Activated T-helper 1 cell treated with anti-CD3 and anti-CD28 coated beads, Interleukin-12 subunit alpha, Interleukin-12 subunit beta, Interleukin-2, Interleukin-4 antibody, amounts not matched to agents 30 ng/mL and 10 ng/mL and 1 ng/mL, durations not matched to agents 14 hours and 24 hours and 36 hours (primary cell): ENCODE data around the gene KRTAP12-3. TPM values are rescaled to one million over a fixed set of nuclear protein-coding genes. Genes with fewer than 3 reads are reported as not detected.
"Not testable (repeated sequence)": the region's sequence is repeated elsewhere in the genome, so short reads cannot be mapped to it uniquely, and the experiment has no call there.

Experiments
- DNase-seq: peaks from one replicate; pipeline ENCODE4 v3.0.0; 2021; ENCODE audit warnings: low spot score
- H3K27ac Mint-ChIP-seq: one replicate; pipeline ENCODE4 v1.8.0; 2021; ENCODE audit warnings: mild to moderate bottlenecking, mixed read lengths
- H3K27me3 Mint-ChIP-seq: one replicate; pipeline ENCODE4 v1.8.0; 2022; ENCODE audit warnings: mild to moderate bottlenecking, moderate library complexity, mixed read lengths; ENCODE audit not compliant: insufficient read depth
- H3K36me3 Mint-ChIP-seq: one replicate; pipeline ENCODE4 v1.8.0; 2021; ENCODE audit warnings: low read depth, mixed read lengths
- H3K4me1 Mint-ChIP-seq: one replicate; pipeline ENCODE4 v1.8.0; 2021; ENCODE audit warnings: low read depth, mixed read lengths
- H3K4me3 Mint-ChIP-seq: one replicate; pipeline ENCODE4 v1.8.0; 2021; ENCODE audit warnings: mild to moderate bottlenecking, moderate library complexity, mixed read lengths
- H3K9me3 Mint-ChIP-seq: one replicate; pipeline ENCODE4 v1.8.0; 2021; ENCODE audit warnings: mixed read lengths
- intact Hi-C: fragments of 100-400 bp; cut with micrococcal nuclease; formaldehyde crosslinking; loops from one replicate; pipeline ENCODE4 v1.15.1; 2024
- total RNA-seq: library from RNA; stranded (reverse); gene quantifications from 2 replicates; pipeline ENCODE4 v1.2.3, GENCODE V29; 2022

KRTAP12-3 gene, protein sequence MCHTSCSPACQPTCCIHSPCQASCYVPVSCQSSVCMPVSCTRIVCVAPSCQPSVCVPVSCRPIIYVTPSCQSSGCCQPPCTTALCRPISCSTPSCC
- total RNA-seq = not detected in 2 replicates

DNA sequence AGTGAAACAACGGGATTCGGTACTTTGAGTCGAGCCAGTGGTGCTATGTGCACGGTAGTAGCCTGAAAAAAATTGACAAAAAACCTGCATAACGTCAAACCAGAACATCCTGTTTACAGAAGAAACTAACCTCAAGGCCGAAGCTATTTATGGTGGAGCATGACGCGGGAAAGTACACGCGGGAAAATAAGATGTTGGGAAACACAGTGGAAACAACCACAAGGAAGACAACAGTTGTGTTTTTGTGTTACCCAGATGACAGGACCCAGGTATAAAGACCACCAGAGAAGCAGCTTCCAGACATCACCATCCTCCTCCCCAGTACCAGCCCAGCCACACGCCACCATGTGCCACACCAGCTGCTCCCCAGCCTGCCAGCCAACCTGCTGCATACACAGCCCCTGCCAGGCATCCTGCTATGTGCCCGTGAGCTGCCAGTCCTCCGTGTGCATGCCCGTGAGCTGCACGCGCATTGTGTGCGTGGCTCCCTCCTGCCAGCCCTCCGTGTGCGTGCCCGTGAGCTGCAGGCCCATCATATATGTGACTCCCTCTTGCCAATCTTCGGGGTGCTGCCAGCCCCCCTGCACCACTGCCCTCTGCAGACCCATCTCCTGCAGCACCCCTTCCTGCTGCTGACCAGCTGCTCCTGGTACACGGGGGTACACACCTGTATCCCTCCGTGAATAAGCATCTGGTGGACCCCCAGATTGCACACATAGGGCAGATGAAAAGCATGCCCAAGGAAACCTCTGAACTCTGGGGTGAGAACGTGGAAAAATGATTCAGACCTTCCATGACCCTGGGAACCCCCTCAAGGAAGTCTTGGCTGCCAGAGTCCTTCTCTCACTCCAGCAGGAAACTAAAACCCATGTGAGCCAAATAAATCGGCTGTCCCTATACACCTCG, at the start of gene KRTAP12-3:
Gene KRTAP12-3, plus strand, starts transcription at position 298 of the 906 bp plus-strand sequence. Its CDS starts 48 bp downstream, at position 346.
- Mint-ChIP-seq H3K4me3 (peak within 1 kb of the TSS; percentile 47), H3K9me3 (peaks cover 58% of the 10 kb centered on the region), H3K36me3 (peaks cover 35% of the 10 kb centered on the region), H3K27me3 (peaks cover 6% of the 10 kb centered on the region), H3K4me1 (peaks cover 63% of the 10 kb centered on the region), H3K27ac (peak within 1 kb of the TSS; percentile 95)
- peak; percentile 52 for DNase-seq
- intact Hi-C loops = loop anchor here (5.0 kb wide), 3 partner anchors 41 to 269 kb away; no protein-coding TSS in a partner anchor

DNA sequence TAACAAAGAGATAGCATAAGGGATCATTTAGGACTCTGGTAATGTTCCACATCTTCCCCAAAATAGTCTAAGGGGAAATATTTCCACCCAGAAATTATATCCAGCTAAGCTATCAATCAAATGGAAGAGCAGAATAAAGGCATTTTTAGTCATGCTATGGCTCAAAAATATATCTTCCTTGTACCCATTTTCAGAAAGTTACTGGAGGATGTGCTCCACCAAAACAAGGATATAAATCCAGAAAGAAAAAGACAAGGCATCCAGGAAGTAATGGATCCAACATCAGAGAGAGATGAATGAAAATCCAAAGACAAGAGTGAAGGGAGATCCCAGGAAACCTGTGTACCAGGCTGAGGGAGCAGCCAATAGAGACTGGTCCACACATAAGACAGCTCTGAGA, 48.5 kb upstream of the KRTAP12-3 start:
- Mint-ChIP-seq H3K27ac (no peak overlapping the region), H3K36me3 (peaks cover 5% of the 10 kb centered on the region), H3K4me3 (no peak overlapping the region), H3K9me3 (peaks cover 42% of the 10 kb centered on the region), H3K27me3 (peaks cover 14% of the 10 kb centered on the region), H3K4me1 (no peaks in the 10 kb centered on the region)
- DNase-seq = no peak
- intact Hi-C loops = no loop called here

DNA sequence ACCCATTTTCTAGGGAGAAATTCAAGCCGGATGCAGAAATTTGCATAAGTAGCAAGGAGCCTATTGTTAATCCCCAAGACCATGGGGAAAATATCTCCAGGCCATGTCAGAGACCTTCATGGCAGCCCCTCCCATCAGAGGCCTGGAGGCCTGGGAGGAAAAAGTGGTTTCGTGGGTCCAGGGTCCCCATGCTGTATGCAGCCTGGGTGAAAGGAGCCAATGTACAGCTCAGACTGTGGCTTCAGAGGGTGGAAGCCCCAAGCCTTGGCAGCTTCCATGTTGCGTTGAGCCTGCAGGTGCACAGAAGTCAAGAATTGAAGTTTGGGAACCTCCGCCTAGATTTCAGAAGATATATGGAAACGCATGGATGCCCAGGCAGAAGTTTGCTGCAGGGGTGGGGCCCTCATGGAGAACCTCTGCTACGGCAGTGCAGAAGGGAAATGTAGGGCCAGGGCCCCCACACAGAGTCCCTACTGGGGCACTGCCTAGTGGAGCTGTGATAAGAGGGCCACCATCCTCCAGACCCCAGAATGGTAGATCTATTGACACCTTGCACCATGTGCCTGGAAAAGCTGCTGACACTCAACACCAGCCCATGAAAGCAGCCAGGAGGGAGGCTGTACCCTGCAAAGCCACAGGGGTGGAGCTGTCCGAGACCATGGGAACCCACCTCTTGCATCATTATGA, 47.4 kb upstream of the KRTAP12-3 start:
- Mint-ChIP-seq H3K9me3 (peaks cover 41% of the 10 kb centered on the region), H3K27me3 (peaks cover 10% of the 10 kb centered on the region)
- H3K4me1 Mint-ChIP-seq, H3K36me3 Mint-ChIP-seq, H3K4me3 Mint-ChIP-seq, intact Hi-C loops, DNase-seq, H3K27ac Mint-ChIP-seq: not testable (repeated sequence)

DNA sequence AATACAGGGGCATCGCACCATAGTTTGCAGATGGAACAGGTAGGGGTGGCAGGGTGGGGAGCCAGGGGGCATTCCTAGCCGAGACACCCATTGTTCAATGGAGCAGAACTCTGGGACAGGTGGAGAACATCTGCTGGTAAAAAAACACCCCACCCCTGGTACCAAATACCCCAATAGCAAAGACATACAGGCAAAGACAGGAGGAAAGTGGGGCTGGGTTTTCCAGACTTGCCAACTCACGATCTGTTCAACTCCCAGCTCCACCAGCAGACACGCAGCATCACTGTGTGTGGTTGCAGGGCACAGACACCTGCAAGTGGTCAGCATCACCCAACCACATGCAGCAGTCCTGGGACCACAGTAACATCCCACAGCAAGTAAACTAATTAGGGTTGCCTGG, 46.2 kb upstream of the KRTAP12-3 start:
- no peak overlapping the region for H3K4me3 Mint-ChIP-seq
- no peak for DNase-seq
- H3K9me3 Mint-ChIP-seq = peaks cover 41% of the 10 kb centered on the region
- intact Hi-C loops = no loop called here
- peaks cover 10% of the 10 kb centered on the region for H3K27me3 Mint-ChIP-seq
- H3K36me3 Mint-ChIP-seq = peaks cover 5% of the 10 kb centered on the region
- H3K27ac Mint-ChIP-seq = no peak overlapping the region
- peaks cover 8% of the 10 kb centered on the region for H3K4me1 Mint-ChIP-seq

DNA sequence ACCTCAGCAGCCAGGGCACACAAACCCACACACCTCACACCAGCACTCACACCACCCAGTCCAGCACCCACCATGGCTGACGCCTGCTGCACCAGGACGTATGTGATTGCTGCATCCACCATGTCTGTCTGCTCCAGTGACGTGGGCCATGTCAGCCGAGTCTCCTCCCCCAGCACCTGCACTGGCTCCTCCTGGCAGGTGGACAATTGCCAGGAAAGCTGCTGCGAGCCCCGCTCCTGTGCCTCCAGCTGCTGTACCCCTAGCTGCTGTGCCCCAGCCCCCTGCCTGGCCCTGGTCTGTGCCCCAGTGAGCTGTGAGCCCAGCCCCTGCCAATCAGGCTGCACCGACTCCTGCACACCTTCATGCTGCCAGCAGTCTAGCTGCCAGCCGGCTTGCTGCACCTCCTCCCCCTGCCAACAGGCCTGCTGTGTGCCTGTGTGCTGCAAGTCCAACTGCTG, 45.7 kb upstream of the KRTAP12-3 start, which contains the start of gene KRTAP10-8:
Gene KRTAP10-8, plus strand, starts transcription at position 51 of the 458 bp plus-strand sequence. Its CDS starts 22 bp downstream, at position 73.
- Mint-ChIP-seq H3K4me3 (no peak within 1 kb of the TSS), H3K4me1 (peaks cover 8% of the 10 kb centered on the region), H3K27ac (no peak within 1 kb of the TSS), H3K36me3 (peaks cover 5% of the 10 kb centered on the region), H3K27me3 (peaks cover 6% of the 10 kb centered on the region), H3K9me3 (peaks cover 41% of the 10 kb centered on the region)
- intact Hi-C loops = no loop called here
- DNase-seq = no peak

DNA sequence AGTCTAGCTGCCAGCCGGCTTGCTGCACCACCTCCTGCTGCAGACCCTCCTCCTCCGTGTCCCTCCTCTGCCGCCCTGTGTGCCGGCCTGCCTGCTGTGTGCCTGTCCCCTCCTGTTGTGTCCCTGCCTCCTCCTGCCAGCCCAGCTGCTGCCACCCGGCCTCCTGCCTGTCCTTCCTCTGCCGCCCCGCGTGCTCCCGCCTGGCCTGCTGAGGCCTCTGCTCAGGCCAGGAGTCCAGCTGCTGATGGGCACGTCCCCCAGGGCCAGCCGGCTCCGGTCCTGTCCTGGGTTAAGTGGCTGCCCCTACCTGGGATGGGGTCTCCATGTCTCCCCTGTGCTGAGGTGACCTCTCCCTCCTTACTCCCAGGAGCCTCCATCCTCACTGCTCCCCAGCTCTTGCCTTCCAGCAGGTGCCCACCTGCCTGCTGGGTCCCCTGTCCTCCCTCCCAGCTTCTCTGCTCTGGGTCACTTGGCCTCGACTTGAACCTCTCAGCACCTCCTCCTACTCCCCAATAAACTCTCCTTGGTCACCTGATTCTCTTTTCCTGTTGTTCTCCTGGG, 45.0 kb upstream of the KRTAP12-3 start:
- intact Hi-C loops = no loop called here
- H3K4me1 Mint-ChIP-seq = peaks cover 8% of the 10 kb centered on the region
- peaks cover 5% of the 10 kb centered on the region for H3K36me3 Mint-ChIP-seq
- H3K27me3 Mint-ChIP-seq = peaks cover 6% of the 10 kb centered on the region
- peaks cover 37% of the 10 kb centered on the region for H3K9me3 Mint-ChIP-seq
- DNase-seq = no peak
- no peak overlapping the region for H3K27ac Mint-ChIP-seq
- H3K4me3 Mint-ChIP-seq = no peak overlapping the region

DNA sequence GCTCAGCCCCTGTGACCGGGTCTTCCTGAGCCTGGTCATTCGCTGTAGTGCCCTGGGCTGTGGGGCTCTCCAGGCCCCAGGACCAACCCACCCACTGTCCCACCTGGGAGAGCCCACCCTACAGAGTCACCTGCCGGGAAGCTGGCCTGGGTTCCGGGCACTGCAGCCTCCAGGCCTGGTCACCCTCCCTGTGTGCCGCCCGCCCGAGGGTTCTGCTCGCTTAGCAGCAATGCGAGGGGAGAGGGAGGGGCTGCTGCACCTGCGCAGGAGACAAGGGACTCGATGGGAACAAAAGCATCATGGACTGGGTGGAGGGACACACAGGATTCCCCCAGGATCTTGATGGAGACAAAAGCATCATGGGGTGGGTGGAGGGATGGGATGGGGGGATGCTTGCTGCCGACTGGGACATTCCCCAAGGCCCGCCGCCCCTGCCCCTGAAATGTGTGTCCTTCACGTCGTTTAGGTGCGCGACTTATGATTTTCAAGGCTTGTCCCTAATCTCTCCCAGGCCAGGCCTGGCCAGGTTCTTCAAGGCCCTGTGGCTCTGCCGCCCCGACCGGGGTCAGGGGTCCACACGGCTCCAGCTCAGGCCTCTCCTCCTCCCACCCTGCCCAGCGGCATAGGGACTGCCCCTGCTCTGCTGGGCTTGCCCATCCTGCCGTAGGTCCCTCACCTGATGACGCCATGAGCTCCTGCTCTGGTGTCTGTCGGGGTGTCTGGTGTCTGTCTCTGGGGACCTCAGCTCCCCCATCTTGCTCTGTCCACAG, 44.2 kb upstream of the KRTAP12-3 start:
- Mint-ChIP-seq H3K36me3 (peaks cover 9% of the 10 kb centered on the region), H3K4me1 (peaks cover 15% of the 10 kb centered on the region), H3K27ac (no peak overlapping the region), H3K27me3 (peaks cover 3% of the 10 kb centered on the region), H3K9me3 (peaks cover 45% of the 10 kb centered on the region), H3K4me3 (no peak overlapping the region)
- intact Hi-C loops = no loop called here
- no peak for DNase-seq

DNA sequence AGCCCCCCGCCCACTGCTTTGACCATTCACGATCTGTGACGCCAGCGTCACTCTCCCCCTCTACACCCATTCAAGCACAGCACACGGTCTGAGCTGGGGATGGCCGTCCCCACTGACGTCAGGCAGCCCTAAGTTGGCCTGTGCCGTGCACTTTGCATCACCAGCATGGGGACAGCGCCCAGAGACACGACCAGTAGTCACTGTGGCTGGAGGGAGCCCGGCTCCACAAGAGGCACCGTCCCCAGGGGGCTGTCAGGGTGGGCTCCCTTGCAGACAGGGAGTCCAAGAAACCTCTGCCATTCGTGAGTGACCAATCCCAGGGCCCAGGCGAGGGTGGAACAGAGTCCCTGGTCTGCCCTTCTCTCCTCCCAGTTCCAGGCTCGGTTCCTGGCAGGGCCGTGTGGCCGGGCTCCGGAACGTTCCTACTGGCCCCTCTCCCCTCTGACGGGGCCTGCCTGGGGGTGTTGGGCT, 43.5 kb upstream of the KRTAP12-3 start:
- peaks cover 46% of the 10 kb centered on the region for H3K9me3 Mint-ChIP-seq
- H3K27ac Mint-ChIP-seq = no peak overlapping the region
- no peak overlapping the region for H3K4me3 Mint-ChIP-seq
- peaks cover 15% of the 10 kb centered on the region for H3K36me3 Mint-ChIP-seq
- H3K4me1 Mint-ChIP-seq = peaks cover 21% of the 10 kb centered on the region
- H3K27me3 Mint-ChIP-seq = peaks cover 3% of the 10 kb centered on the region
- intact Hi-C loops = no loop called here
- DNase-seq = no peak

DNA sequence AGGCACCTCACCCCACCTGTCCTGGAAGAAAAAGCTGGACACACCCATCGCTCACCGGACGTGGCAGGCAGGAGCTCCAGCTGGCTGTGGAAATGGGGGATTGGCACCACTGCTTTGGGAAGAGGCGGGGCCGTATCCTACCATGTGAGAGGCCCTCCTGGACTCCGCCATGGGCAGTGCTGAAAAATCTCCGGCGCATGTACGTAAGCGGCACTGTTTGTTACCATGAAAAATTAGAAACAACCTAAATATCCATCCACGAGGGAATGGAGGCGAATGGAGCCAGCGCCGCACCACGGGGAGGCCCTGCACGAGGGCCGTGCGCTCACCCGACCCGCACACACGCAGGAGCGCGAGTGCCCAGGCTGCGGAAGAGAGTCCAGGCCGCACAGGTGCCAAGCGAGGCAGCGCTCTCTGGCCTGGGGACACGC, 42.8 kb upstream of the KRTAP12-3 start:
- Mint-ChIP-seq H3K27me3 (no peaks in the 10 kb centered on the region), H3K4me1 (peaks cover 27% of the 10 kb centered on the region), H3K36me3 (peaks cover 20% of the 10 kb centered on the region), H3K27ac (no peak overlapping the region), H3K4me3 (no peak overlapping the region), H3K9me3 (peaks cover 46% of the 10 kb centered on the region)
- no peak for DNase-seq
- intact Hi-C loops = loop anchor here (5.0 kb wide), 1 partner anchor 42 kb away; the partner anchor contains the start of gene KRTAP12-3

DNA sequence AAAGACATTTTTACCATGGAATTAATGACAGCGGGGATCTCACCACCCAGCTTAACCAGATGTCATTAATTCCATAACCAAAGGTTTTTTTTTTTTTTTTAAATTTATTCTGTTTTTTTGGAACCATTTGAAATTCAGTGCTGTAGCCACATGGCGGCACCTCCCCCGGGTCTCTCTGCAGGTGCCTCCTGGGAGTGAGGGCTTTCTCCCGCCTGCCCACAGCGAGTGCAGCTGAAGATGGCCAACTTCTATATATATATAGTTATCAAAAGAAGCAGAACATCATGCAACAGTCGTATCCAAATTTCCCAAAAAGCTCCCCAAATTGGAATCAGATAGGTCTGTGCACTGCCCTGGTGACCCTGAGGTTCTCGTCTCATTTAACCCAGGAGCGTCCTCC, 42.3 kb upstream of the KRTAP12-3 start:
- Mint-ChIP-seq H3K4me1 (peaks cover 27% of the 10 kb centered on the region), H3K27me3 (no peaks in the 10 kb centered on the region), H3K36me3 (peaks cover 22% of the 10 kb centered on the region), H3K9me3 (peaks cover 44% of the 10 kb centered on the region), H3K27ac (no peak overlapping the region), H3K4me3 (no peak overlapping the region)
- intact Hi-C loops = loop anchor here (5.0 kb wide), 1 partner anchor 42 kb away; the partner anchor contains the start of gene KRTAP12-3
- no peak for DNase-seq

DNA sequence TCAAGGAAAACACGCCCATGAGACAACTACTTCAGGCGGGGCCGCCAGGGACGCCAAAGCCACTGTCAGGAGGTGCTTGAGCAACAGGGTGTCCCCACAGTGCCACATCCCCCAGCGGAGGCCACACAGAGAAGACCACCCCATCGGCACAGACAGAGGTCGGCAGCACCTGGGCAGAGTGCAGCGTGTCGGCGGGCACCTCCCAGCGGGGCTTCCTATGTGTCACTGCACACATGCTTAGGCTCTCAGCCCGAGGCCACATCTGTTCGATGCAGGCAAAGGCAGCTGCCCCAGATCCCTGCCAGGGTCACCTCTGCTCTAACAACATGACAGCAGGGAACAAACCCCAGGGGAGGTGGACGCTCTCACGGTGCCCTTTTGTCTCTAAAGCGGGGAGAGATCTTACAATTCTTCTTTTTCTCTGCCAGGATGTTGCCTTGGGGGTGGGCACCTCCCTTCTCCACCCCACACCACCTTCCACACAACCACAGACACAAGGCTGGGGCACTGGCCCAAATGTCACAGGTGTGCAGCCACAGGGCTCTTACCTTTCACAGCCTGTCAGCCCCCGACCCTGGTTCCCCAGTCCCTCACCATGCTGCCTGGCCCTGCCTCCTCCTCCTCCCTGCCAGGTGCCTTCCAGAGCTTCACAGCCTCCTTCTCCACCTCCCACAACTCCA, 41.7 kb upstream of the KRTAP12-3 start:
- Mint-ChIP-seq H3K36me3 (peaks cover 26% of the 10 kb centered on the region), H3K4me1 (peaks cover 27% of the 10 kb centered on the region), H3K27ac (no peak overlapping the region), H3K9me3 (peaks cover 44% of the 10 kb centered on the region), H3K4me3 (no peak overlapping the region), H3K27me3 (no peaks in the 10 kb centered on the region)
- no peak for DNase-seq
- intact Hi-C loops = loop anchor here (5.0 kb wide), 1 partner anchor 41 kb away; the partner anchor contains the start of gene KRTAP12-3
